Mucosa of descending colon (tissue), 3 donors: ENCODE data around the gene ZXDC. TPM values are rescaled to one million over a fixed set of nuclear protein-coding genes. Genes with fewer than 3 reads are reported as not detected.
A peak's percentile ranks its signal among the peaks of the same experiment; 100 is the strongest.

Experiments
- ATAC-seq: fragments of 200-7000 bp; cut with Tn5 transposase; one replicate; pipeline ENCODE4 v1.9.1; 2020; ENCODE audit warnings: mild to moderate bottlenecking, moderate library complexity
- DNase-seq, 3 donors: peaks; one replicate each; pipeline ENCODE4 v3.0.0-alpha.2; 2020
- H3K36me3 ChIP-seq: fragments of 200-600 bp; one replicate; pipeline ENCODE4 v1.8.0; 2021; ENCODE audit warnings: low read depth, mild to moderate bottlenecking
- H3K4me1 ChIP-seq: fragments of 200-600 bp; one replicate; pipeline ENCODE4 v1.8.0; 2021; ENCODE audit warnings: low read depth, mild to moderate bottlenecking
- H3K4me3 ChIP-seq: fragments of 200-600 bp; one replicate; pipeline ENCODE4 v1.8.0; 2021; ENCODE audit warnings: mild to moderate bottlenecking
- H3K9me3 ChIP-seq: fragments of 200-600 bp; one replicate; pipeline ENCODE4 v1.8.0; 2021; ENCODE audit warnings: mild to moderate bottlenecking
- CTCF ChIP-seq: fragments of 200-600 bp; IDR thresholded peaks from one replicate; pipeline ENCODE4 v1.8.0; 2022; ENCODE audit warnings: antibody characterized with exemption, mild to moderate bottlenecking
- intact Hi-C, 2 donors: fragments of 100-400 bp; cut with DNase I in 1 of 2; cut with micrococcal nuclease in 1 of 2; formaldehyde crosslinking; loops; one replicate each; pipeline versions ENCODE4 v1.11.0 to v1.11.1; 2022; cut with DNase I, micrococcal nuclease
- total RNA-seq, 3 donors: library from RNA; stranded (reverse); fragmentation: NEBNext Ultra II Directional in 2 of 3; extraction: Animal tissue kit (Norgen Biotek cat#: 25700) in 2 of 3; gene quantifications; one replicate each; pipeline versions ENCODE4 v1.2.1 to v1.2.4, GENCODE V29; 2021 to 2023
- donor health status: DM: no; HTN: no; CAD: no; lungs with moderate emphysema.
- donor health status: DM: no; HTN: no; CAD: no.
- donor health status: DM: no; HTN: yes; CAD: no.

ZXDC gene
- total RNA-seq, 3 donors from 2014 or later = 28.7 to 39.4 (median 37.7) TPM

GRCh38 chr3:126480206-126480605, 4.5 kb upstream of the ZXDC start:
- no peaks in the 10 kb centered on the region for H3K9me3 ChIP-seq
- DNase-seq (no peak), ATAC-seq (no peak)
- H3K4me1 ChIP-seq = no peaks in the 10 kb centered on the region
- no peaks in the 10 kb centered on the region for H3K36me3 ChIP-seq
- no peak overlapping the region for H3K4me3 ChIP-seq
- intact Hi-C loops = no loop called here
- no peak for TF ChIP-seq CTCF

- Histone ChIP-seq H3K4me1 (peaks cover under 1% of the 10 kb centered on the region), H3K4me3 (no peak overlapping the region), H3K9me3 (no peaks in the 10 kb centered on the region), H3K36me3 (no peaks in the 10 kb centered on the region)
- no peak for ATAC-seq
- DNase-seq = no peak
- intact Hi-C loops = no loop called here
- no peak for TF ChIP-seq CTCF
These were observed 4.0 kb upstream of the ZXDC start for GRCh38 chr3:126479642-126480041.

- H3K36me3 ChIP-seq = no peaks in the 10 kb centered on the region
- DNase-seq (no peak), ATAC-seq (no peak)
- TF ChIP-seq CTCF = no peak
- H3K9me3 ChIP-seq = no peaks in the 10 kb centered on the region
- no peak overlapping the region for H3K4me3 ChIP-seq
- peaks cover 8% of the 10 kb centered on the region for H3K4me1 ChIP-seq
- intact Hi-C loops = no loop called here
These were observed 3.1 kb upstream of the ZXDC start for GRCh38 chr3:126478581-126479310.

- Histone ChIP-seq H3K4me3 (no peak overlapping the region), H3K36me3 (no peaks in the 10 kb centered on the region), H3K4me1 (peaks cover 19% of the 10 kb centered on the region), H3K9me3 (no peaks in the 10 kb centered on the region)
- peak in 1 of 3 donors; percentile 15 for DNase-seq
- ATAC-seq = no peak
- intact Hi-C loops = no loop called here
- TF ChIP-seq CTCF = no peak
These were observed 1.3 kb upstream of the ZXDC start for GRCh38 chr3:126477061-126477380.

- DNase-seq (peak; percentile 37 to 87 (median 77)), ATAC-seq (peak; percentile 27)
- intact Hi-C loops = no loop called here
- Histone ChIP-seq H3K9me3 (no peaks in the 10 kb centered on the region), H3K36me3 (no peaks in the 10 kb centered on the region), H3K4me3 (peak overlapping the region; percentile 26), H3K4me1 (peaks cover 19% of the 10 kb centered on the region)
- TF ChIP-seq CTCF = no peak
These were observed 722 bp upstream of the ZXDC start for GRCh38 chr3:126476166-126477060.
